ENCODE measurements around the gene CACNA2D3.

DNA sequence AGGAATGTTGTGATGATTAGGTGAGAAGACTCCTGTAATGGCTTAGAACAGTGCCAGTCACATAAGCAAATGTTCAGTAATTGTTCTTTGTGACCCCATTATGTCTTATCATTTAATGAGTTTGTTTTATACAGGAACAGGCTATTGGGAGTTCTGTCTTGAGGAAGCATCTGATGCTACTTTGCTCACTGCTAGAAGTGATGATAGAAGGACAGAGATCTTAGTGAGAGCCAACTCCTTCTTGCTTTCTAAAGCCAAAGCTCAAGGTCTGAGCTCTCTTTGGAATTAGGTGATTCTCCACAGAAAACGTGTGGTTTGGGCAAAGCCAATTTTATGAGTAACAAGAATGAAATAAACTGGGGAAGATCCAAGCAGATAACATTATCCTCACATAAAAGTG is 590.7 kb downstream of the CACNA2D3 start:
- TF ChIP-seq, protein P1, sequence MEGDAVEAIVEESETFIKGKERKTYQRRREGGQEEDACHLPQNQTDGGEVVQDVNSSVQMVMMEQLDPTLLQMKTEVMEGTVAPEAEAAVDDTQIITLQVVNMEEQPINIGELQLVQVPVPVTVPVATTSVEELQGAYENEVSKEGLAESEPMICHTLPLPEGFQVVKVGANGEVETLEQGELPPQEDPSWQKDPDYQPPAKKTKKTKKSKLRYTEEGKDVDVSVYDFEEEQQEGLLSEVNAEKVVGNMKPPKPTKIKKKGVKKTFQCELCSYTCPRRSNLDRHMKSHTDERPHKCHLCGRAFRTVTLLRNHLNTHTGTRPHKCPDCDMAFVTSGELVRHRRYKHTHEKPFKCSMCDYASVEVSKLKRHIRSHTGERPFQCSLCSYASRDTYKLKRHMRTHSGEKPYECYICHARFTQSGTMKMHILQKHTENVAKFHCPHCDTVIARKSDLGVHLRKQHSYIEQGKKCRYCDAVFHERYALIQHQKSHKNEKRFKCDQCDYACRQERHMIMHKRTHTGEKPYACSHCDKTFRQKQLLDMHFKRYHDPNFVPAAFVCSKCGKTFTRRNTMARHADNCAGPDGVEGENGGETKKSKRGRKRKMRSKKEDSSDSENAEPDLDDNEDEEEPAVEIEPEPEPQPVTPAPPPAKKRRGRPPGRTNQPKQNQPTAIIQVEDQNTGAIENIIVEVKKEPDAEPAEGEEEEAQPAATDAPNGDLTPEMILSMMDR (IDR thresholded peaks at IDR 0.05), result no peak
- TF ChIP-seq POLR2AphosphoS5 (IDR thresholded peaks at IDR 0.05), result no peak
- no peak for TF ChIP-seq POLR2A (IDR thresholded peaks at IDR 0.05)

Data from transverse colon (tissue), 4 donors.